Transverse colon (tissue), 3 donors: Measurements from ENCODE around the gene SCN2A.

Source experiments
- EP300 ChIP-seq: sonication (generic); formaldehyde crosslinking; IDR thresholded peaks from one replicate; pipeline ENCODE4 v1.6.1; 2017; ENCODE audit warnings: antibody characterized with exemption, low read depth
- POLR2AphosphoS5 ChIP-seq, 3 donors: sonication (generic); formaldehyde crosslinking; IDR thresholded peaks; one replicate each; pipeline ENCODE4 v1.6.1; 2016; ENCODE audit warnings: antibody characterized with exemption in 3 of 3

DNA sequence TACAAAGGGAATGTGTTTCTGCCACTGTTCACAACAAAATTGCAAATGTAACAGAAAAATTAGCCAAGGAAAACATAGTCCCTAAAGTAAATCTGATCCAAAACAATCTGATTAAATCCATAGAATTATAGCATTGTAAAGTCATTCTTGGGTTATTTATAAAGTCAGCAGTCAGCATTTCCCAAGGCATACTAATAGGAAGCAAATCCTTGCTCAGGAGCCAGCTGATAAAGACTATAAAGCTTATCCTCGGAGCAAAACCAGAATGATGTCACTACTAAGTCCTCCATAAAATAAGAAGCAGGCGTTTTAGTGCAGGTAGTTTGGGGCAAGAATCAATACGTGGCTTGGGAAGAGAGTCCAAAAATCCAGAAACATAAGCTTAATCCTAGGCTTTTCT lies 162.9 kb downstream of the SCN2A start:
- TF ChIP-seq POLR2AphosphoS5 (IDR thresholded peaks at IDR 0.05) (no peak), EP300 (no peak)
